AG10803 (cell line): ENCODE measurements around the gene MYOF.

Experiments
- DNase-seq: peaks from one replicate; pipeline ENCODE4 v3.0.0; 2010; ENCODE audit warnings: low read depth
- H3K4me3 ChIP-seq: 2 replicates; pipeline ENCODE4 v1.5.1; 2011; ENCODE audit warnings: mild to moderate bottlenecking, low read length, control low read depth
- TF ChIP-seq, protein P1 (sequence below): conservative IDR thresholded peaks from 2 replicates; pipeline ENCODE4 v1.5.1; 2011; ENCODE audit warnings: mild to moderate bottlenecking, low read length, control low read depth, inconsistent platforms

Gene MYOF

GRCh38 chr10:93261089-93261488 is 221.0 kb downstream of the MYOF start:
- DNase-seq, result no peak
- no peak overlapping the region for H3K4me3 ChIP-seq
- TF ChIP-seq, protein P1, sequence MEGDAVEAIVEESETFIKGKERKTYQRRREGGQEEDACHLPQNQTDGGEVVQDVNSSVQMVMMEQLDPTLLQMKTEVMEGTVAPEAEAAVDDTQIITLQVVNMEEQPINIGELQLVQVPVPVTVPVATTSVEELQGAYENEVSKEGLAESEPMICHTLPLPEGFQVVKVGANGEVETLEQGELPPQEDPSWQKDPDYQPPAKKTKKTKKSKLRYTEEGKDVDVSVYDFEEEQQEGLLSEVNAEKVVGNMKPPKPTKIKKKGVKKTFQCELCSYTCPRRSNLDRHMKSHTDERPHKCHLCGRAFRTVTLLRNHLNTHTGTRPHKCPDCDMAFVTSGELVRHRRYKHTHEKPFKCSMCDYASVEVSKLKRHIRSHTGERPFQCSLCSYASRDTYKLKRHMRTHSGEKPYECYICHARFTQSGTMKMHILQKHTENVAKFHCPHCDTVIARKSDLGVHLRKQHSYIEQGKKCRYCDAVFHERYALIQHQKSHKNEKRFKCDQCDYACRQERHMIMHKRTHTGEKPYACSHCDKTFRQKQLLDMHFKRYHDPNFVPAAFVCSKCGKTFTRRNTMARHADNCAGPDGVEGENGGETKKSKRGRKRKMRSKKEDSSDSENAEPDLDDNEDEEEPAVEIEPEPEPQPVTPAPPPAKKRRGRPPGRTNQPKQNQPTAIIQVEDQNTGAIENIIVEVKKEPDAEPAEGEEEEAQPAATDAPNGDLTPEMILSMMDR, result no peak

- peak; percentile 36 for DNase-seq
- H3K4me3 ChIP-seq, result no peak overlapping the region
- TF ChIP-seq, protein P1, result no peak
These were observed 223.0 kb downstream of the MYOF start for GRCh38 chr10:93259126-93259525.
